ENCODE results near the gene CST6. TPM values are rescaled to one million over a fixed set of nuclear protein-coding genes. Genes with fewer than 3 reads are reported as not detected.
"Not testable (repeated sequence)": the region's sequence is repeated elsewhere in the genome, so short reads cannot be mapped to it uniquely, and the experiment has no call there.

CST6 gene
- total RNA-seq, 8 experiments from 2014 or later: 0.46 to 0.81 TPM; not detected in 6

GRCh38 chr11:66022401-66023185, 10.8 kb downstream of the CST6 start:
- 0 to 68% (median 23%) methylated on average over 1 to 26 of the region's 46 CpGs; no CpG with 5 or more reads in 4 of the 10 experiments for WGBS, 10 experiments
- in situ Hi-C loops (cut with MboI; ENCODE audit: low pct_unique_long_range_greater_than_20kb in 2 of 9, low sequenced_read_pairs in 9 of 9, unreplicated experiment in 9 of 9): no loop called here
- H3K27ac ChIP-seq: no peak overlapping the region
- ATAC-seq (replicated peaks in 6 of 8): peak; percentile 66 to 97 (median 76)
- H3K4me3 ChIP-seq: no peak overlapping the region
- H3K4me1 ChIP-seq (replicated peaks in 1 of 2): no peaks in the 10 kb centered on the region

DNA sequence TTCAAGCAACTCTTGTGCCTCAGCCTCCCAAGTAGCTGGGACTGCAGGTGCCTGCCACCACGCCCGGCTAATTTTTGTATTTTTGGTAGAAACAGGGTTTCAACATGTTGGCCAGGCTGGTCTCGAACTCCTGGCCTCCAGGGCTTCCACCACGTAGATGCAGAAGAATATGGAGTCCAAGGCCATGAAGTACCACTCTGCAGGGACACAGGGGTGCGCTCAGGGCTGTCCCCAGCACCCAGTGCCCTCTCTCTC, 11.3 kb downstream of the CST6 start:
- H3K4me3 ChIP-seq; ATAC-seq (replicated peaks in 6 of 8); H3K4me1 ChIP-seq (replicated peaks in 1 of 2); H3K27ac ChIP-seq; in situ Hi-C loops (cut with MboI; ENCODE audit: low pct_unique_long_range_greater_than_20kb in 2 of 9, low sequenced_read_pairs in 9 of 9, unreplicated experiment in 9 of 9): not testable (repeated sequence)
- WGBS, 10 experiments: 10 to 100% (median 36%) methylated on average over 1 to 4 of the region's 5 CpGs; no CpG with 5 or more reads in 4 of the 10 experiments

DNA sequence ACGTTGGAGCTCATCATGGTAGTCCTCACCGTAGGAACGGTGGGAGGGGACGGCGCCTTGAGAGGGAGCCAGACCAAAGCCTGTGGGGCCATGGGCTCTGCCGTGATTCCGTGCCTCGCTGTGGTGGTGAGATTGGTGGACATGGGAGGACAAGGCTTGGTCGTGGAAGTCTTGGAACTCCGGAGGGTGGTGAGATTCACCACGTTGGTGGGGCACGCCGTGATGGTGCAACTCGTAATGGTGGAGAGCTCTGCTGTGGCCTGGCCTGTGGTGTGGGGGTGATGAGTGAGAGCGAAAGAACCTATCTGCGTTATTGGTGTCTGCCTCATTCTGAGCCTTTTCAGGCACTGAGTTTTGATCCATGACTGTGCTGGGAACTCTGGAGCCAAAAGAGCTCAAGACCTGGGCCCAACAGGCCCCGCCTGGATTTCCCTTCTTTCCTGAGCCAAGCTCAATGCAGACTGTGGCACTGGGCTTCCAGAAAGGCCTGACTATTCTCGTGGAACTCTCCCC, 14.3 kb downstream of the CST6 start, which contains the start of gene CATSPER1:
TSS of gene CATSPER1 (minus strand) at position 463 of the 513 bp plus-strand sequence. CDS start at position 363, 100 bp downstream.
- Histone ChIP-seq H3K4me3 (no peak within 1 kb of the TSS), H3K27ac (no peak within 1 kb of the TSS), H3K4me1 (replicated peaks in 1 of 2) (no peaks in the 10 kb centered on the region)
- in situ Hi-C loops (cut with MboI; ENCODE audit: low pct_unique_long_range_greater_than_20kb in 2 of 9, low sequenced_read_pairs in 9 of 9, unreplicated experiment in 9 of 9): no loop called here
- ATAC-seq (replicated peaks in 6 of 8): no peak
- 50 to 93% (median 80%) methylated on average over 1 to 14 of the region's 18 CpGs; no CpG with 5 or more reads in 3 of the 10 experiments for WGBS, 10 experiments

GRCh38 chr11:66032957-66033735, 21.3 kb downstream of the CST6 start:
- in situ Hi-C loops (cut with MboI; ENCODE audit: low pct_unique_long_range_greater_than_20kb in 2 of 9, low sequenced_read_pairs in 9 of 9, unreplicated experiment in 9 of 9): no loop called here
- Histone ChIP-seq H3K4me3 (no peak overlapping the region), H3K27ac (no peak overlapping the region), H3K4me1 (replicated peaks in 1 of 2) (no peaks in the 10 kb centered on the region)
- 20 to 86% (median 73%) methylated on average over 1 to 8 of the region's 8 CpGs; no CpG with 5 or more reads in 1 of the 10 experiments for WGBS, 10 experiments
- no peak for ATAC-seq (replicated peaks in 6 of 8)

- in situ Hi-C loops (cut with MboI; ENCODE audit: low pct_unique_long_range_greater_than_20kb in 2 of 9, low sequenced_read_pairs in 9 of 9, unreplicated experiment in 9 of 9): no loop called here
- WGBS, 10 experiments: 58 to 71% (median 63%) methylated on average over 3 of the region's 9 CpGs; no CpG with 5 or more reads in 6 of the 10 experiments
These were observed 24.0 kb downstream of the CST6 start for GRCh38 chr11:66035653-66036333.

GRCh38 chr11:66036334-66036710, 24.5 kb downstream of the CST6 start:
- WGBS, 10 experiments: 0 to 86% (median 76%) methylated on average over 1 to 5 of the region's 5 CpGs; no CpG with 5 or more reads in 4 of the 10 experiments
- no peak overlapping the region for H3K27ac ChIP-seq
- no peak for ATAC-seq (replicated peaks in 6 of 8)
- in situ Hi-C loops (cut with MboI; ENCODE audit: low pct_unique_long_range_greater_than_20kb in 2 of 9, low sequenced_read_pairs in 9 of 9, unreplicated experiment in 9 of 9): no loop called here
- H3K4me3 ChIP-seq: no peak overlapping the region
- no peaks in the 10 kb centered on the region for H3K4me1 ChIP-seq (replicated peaks in 1 of 2)

More at GRCh38 chr11:66035653-66036333, 24.0 kb downstream of the CST6 start:
- ATAC-seq (replicated peaks in 6 of 8): no peak
- Histone ChIP-seq H3K27ac (no peak overlapping the region), H3K4me3 (no peak overlapping the region), H3K4me1 (replicated peaks in 1 of 2) (no peaks in the 10 kb centered on the region)

DNA sequence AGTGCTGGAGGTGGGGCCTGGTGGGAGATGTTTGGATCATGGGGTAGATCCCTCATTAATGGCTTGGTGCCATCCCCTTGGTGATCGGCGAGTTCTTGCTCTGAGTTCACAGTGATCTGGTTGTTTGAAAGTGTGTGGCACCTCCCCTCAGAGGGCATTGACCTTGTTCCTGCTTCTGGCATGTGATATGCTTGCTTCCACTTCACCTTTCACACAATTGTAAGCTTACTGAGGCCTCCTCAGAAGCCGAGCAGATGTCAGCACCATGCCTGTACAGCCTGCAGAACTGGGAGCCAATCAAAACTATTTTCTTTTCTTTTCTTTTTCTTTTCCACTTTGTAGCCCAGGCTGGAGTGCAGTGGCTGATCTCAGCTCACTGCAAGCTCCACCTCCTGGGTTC, 25.5 kb downstream of the CST6 start:
- Histone ChIP-seq H3K4me3 (no peak overlapping the region), H3K27ac (no peak overlapping the region), H3K4me1 (replicated peaks in 1 of 2) (no peaks in the 10 kb centered on the region)
- no peak for ATAC-seq (replicated peaks in 6 of 8)
- WGBS, 10 experiments: 63 to 100% (median 71%) methylated on average over 1 to 3 of the region's 3 CpGs; no CpG with 5 or more reads in 7 of the 10 experiments
- in situ Hi-C loops (cut with MboI; ENCODE audit: low pct_unique_long_range_greater_than_20kb in 2 of 9, low sequenced_read_pairs in 9 of 9, unreplicated experiment in 9 of 9): no loop called here

- in situ Hi-C loops (cut with MboI; ENCODE audit: low pct_unique_long_range_greater_than_20kb in 2 of 9, low sequenced_read_pairs in 9 of 9, unreplicated experiment in 9 of 9): no loop called here
- WGBS, 10 experiments: 25 to 100% (median 92%) methylated on average over 2 to 3 of the region's 3 CpGs; no CpG with 5 or more reads in 4 of the 10 experiments
- no peak for ATAC-seq (replicated peaks in 6 of 8)
- Histone ChIP-seq H3K4me3 (no peak overlapping the region), H3K4me1 (replicated peaks in 1 of 2) (no peaks in the 10 kb centered on the region), H3K27ac (no peak overlapping the region)
These were observed 28.0 kb downstream of the CST6 start for GRCh38 chr11:66039765-66040164.

GRCh38 chr11:66042227-66042995, 30.6 kb downstream of the CST6 start:
- Histone ChIP-seq H3K27ac (no peak overlapping the region), H3K4me1 (replicated peaks in 1 of 2) (peaks cover 0 to 6% of the 10 kb centered on the region in 2 donors), H3K4me3 (no peak overlapping the region)
- in situ Hi-C loops (cut with MboI; ENCODE audit: low pct_unique_long_range_greater_than_20kb in 2 of 9, low sequenced_read_pairs in 9 of 9, unreplicated experiment in 9 of 9): no loop called here
- 84 to 100% (median 96%) methylated on average over 2 to 47 of the region's 81 CpGs; no CpG with 5 or more reads in 5 of the 10 experiments for WGBS, 10 experiments
- no peak for ATAC-seq (replicated peaks in 6 of 8)

GRCh38 chr11:66042996-66043906, 31.4 kb downstream of the CST6 start:
- 89 to 100% (median 96%) methylated on average over 5 to 56 of the region's 88 CpGs; no CpG with 5 or more reads in 1 of the 10 experiments for WGBS, 10 experiments

DNA sequence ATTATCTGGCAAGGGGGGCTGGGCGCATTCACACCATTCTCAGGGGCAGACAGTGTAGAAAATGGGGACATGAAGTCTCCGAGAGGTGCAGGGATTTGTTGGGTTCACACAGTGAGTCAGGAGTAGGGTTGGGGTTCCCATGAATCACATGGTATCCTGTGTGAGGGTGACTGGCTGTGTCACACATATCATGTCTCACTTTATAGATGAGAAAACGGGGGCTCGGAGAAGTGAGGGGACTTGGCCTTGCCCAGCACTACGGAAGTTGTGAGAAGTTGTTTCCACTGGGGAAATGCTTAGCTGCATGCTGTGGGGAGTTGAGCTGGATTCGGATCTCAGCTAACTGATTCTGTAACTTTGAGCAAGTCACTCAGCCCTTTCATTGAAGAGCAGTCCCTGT, 32.9 kb downstream of the CST6 start:
- Histone ChIP-seq H3K4me1 (replicated peaks in 1 of 2) (peaks cover 12 to 22% of the 10 kb centered on the region in 2 donors), H3K27ac (no peak overlapping the region), H3K4me3 (no peak overlapping the region)
- in situ Hi-C loops (cut with MboI; ENCODE audit: low pct_unique_long_range_greater_than_20kb in 2 of 9, low sequenced_read_pairs in 9 of 9, unreplicated experiment in 9 of 9): no loop called here
- WGBS, 10 experiments: 26 to 97% (median 87%) methylated on average over 2 to 6 of the region's 6 CpGs; no CpG with 5 or more reads in 3 of the 10 experiments
- peak in 1 of 8 experiments; percentile 12 for ATAC-seq (replicated peaks in 6 of 8)

More at GRCh38 chr11:66042996-66043906, 31.4 kb downstream of the CST6 start:
- Histone ChIP-seq H3K4me3 (no peak overlapping the region), H3K27ac (no peak overlapping the region), H3K4me1 (replicated peaks in 1 of 2) (peaks cover 5 to 8% of the 10 kb centered on the region in 2 donors)
- no peak for ATAC-seq (replicated peaks in 6 of 8)
- in situ Hi-C loops (cut with MboI; ENCODE audit: low pct_unique_long_range_greater_than_20kb in 2 of 9, low sequenced_read_pairs in 9 of 9, unreplicated experiment in 9 of 9): no loop called here
